ENCODE results near the gene WDR18. TPM values are rescaled to one million over a fixed set of nuclear protein-coding genes. Genes with fewer than 3 reads are reported as not detected.

Gene WDR18
- total RNA-seq, 1 experiment from 2014 or later = 56.7 TPM

DNA sequence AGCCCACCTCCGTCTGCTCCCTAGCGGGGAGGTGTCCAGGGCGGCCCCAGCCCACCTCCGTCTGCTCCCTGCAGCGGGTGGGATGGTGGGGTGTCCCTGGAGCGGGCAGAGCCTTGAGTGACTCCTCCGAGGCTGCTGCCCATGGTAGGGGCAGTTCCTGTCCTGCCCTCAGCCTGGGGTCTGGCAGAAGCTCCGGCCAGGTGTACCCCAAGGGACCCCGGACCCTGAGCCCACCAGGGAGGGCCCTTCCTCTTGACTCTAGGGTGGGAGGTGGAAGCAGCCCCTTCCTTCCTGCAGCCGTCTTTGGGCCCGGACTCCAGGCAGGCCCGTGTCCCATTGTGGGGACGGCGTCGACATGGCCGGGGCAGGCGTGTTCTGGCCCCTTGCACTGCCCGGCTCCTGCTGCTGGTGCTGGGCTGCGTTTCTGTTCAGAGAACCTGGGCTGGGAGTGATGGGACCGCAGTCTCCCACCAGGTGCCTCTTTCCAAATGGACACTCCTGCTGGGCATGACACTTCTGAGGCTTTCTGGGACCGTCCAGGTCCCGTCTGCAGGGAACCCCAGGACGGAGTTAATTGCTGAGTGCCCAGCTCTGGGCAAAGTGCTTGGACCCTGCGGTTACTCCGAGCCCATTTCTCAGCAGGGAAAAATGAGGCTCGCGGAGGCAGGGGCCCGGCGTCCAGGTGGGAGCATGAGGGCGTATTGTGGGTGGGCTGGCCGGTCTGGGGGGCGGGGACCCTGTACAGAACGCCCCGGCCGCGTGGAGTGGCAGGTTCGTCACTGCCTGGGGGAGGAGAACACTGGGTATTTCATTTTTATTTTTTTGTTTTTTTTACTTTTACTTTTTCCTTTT is 38.5 kb upstream of the WDR18 start:
- no peaks in the 10 kb centered on the region for H3F3A ChIP-seq (ENCODE audit: low read length, unreplicated experiment)
- no peaks in the 10 kb centered on the region for H4K20me1 ChIP-seq (ENCODE audit: low read length)
- TF ChIP-seq CTCF (conservative IDR thresholded peaks at IDR 0.05; ENCODE audit: low read depth, low read length) = no peak
- TF ChIP-seq EZH2 (IDR thresholded peaks at IDR 0.05; ENCODE audit: low read length, unreplicated experiment) = no peak
- no peak for TF ChIP-seq EZH2phosphoT487 (IDR thresholded peaks at IDR 0.05; ENCODE audit: borderline replicate concordance, low read length)
- peaks cover 13% of the 10 kb centered on the region; the same call in 1 of the 2 replicates for H3K4me1 ChIP-seq (ENCODE audit: insufficient read depth, low read length)
- no TSS peak for BruUV-seq (replicated peaks)
- no peaks in the 10 kb centered on the region for H3K9me2 ChIP-seq (replicated peaks; ENCODE audit: low read length)
- DNase-seq (no peak), ATAC-seq (no peak)
- no peaks in the 10 kb centered on the region for H3K9me3 ChIP-seq (ENCODE audit: low read length)
- no peak overlapping the region for H3K4me3 ChIP-seq (ENCODE audit: low read length)
- no peak overlapping the region for H2AFZ ChIP-seq (ENCODE audit: low read length)
- ChIA-PET CTCF (no interaction called here), POLR2A (ENCODE audit: unreplicated experiment) (no interaction called here)
- H3K27me3 ChIP-seq (ENCODE audit: low read length) = no peaks in the 10 kb centered on the region
- peaks cover 4% of the 10 kb centered on the region; the same call in 1 of the 2 replicates for H3K79me2 ChIP-seq (ENCODE audit: low read length)
- H3K27ac ChIP-seq (ENCODE audit: low read length) = no peak overlapping the region
- no peak overlapping the region for H3K4me2 ChIP-seq (ENCODE audit: low read length)
- H3K9ac ChIP-seq (ENCODE audit: low read length) = no peak overlapping the region
- no peaks in the 10 kb centered on the region for H3K36me3 ChIP-seq (ENCODE audit: low read depth, low read length)
- intact Hi-C loops (cut with micrococcal nuclease) = no loop called here

GRCh38 chr19:947090-947706 is 36.9 kb upstream of the WDR18 start:
- Histone ChIP-seq H3K9ac (ENCODE audit: low read length) (no peak overlapping the region), H3K4me3 (ENCODE audit: low read length) (no peak overlapping the region), H3K4me1 (ENCODE audit: insufficient read depth, low read length) (no peaks in the 10 kb centered on the region; the same call in 1 of the 2 replicates), H3K27ac (ENCODE audit: low read length) (no peak overlapping the region), H3K27me3 (ENCODE audit: low read length) (no peaks in the 10 kb centered on the region), H3K4me2 (ENCODE audit: low read length) (no peak overlapping the region), H3K36me3 (ENCODE audit: low read depth, low read length) (no peaks in the 10 kb centered on the region), H2AFZ (ENCODE audit: low read length) (no peak overlapping the region), H3K79me2 (ENCODE audit: low read length) (peaks cover 4% of the 10 kb centered on the region; the same call in 1 of the 2 replicates), H3K9me3 (ENCODE audit: low read length) (no peaks in the 10 kb centered on the region), H3K9me2 (replicated peaks; ENCODE audit: low read length) (no peaks in the 10 kb centered on the region), H4K20me1 (ENCODE audit: low read length) (no peaks in the 10 kb centered on the region), H3F3A (ENCODE audit: low read length, unreplicated experiment) (no peaks in the 10 kb centered on the region)
- ChIA-PET POLR2A (ENCODE audit: unreplicated experiment) (no interaction called here), CTCF (no interaction called here)
- DNase-seq = no peak
- ATAC-seq = no peak
- TF ChIP-seq EZH2 (IDR thresholded peaks at IDR 0.05; ENCODE audit: low read length, unreplicated experiment) (no peak), CTCF (conservative IDR thresholded peaks at IDR 0.05; ENCODE audit: low read depth, low read length) (no peak), EZH2phosphoT487 (IDR thresholded peaks at IDR 0.05; ENCODE audit: borderline replicate concordance, low read length) (no peak)
- intact Hi-C loops (cut with micrococcal nuclease) = no loop called here
- no TSS peak for BruUV-seq (replicated peaks)
